GM13977 (cell line): ENCODE measurements around the gene DNAH2.

ENCODE experiments used
- DNase-seq: peaks from one replicate; pipeline ENCODE4 v3.0.0; 2012; ENCODE audit warnings: low spot score
- CTCF ChIP-seq: IDR thresholded peaks from 2 replicates; pipeline ENCODE4 v1.5.1; 2012; ENCODE audit warnings: mild to moderate bottlenecking, control low read depth; ENCODE audit not compliant: insufficient read depth; ENCODE audit errors: extremely low read depth, missing control alignments
- in situ Hi-C: fragments of 300-500 bp; cut with MboI; formaldehyde crosslinking; loops from one replicate; pipeline ENCODE4 v1.12.0; 2022; ENCODE audit warnings: low sequenced_read_pairs, low pct_unique_long_range_greater_than_20kb, mixed read lengths, inconsistent platforms; ENCODE audit not compliant: unreplicated experiment

The DNAH2 gene

DNA sequence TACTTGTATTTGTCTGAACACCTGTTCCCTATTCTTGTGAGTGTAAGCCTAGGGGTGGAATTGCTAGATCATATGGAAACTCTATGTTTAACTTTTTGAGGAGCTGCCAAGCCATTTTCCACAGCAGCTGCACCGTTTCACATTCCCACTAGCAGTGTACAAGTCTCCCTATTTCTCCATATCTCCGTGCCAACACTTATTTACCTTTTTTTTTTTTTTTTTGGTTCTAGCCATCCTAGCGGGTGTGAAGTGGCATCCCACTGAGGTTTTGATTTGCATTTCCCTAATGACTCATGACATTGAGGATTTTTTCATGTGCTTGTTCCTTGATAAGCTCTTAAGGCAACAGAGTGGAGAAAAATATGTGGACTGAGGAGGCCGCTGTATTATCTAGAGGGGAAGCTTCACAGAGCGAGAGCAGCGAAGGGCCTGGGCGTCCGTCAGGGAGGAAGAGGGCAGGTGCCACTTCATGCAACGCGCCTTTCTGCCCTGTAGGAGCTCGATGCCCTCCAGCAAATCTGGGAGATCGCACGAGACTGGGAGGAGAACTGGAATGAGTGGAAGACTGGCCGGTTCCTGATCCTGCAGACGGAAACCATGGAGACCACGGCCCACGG is 50.0 kb downstream of the DNAH2 start:
- no peak for TF ChIP-seq CTCF
- in situ Hi-C loops: no loop called here
- DNase-seq: no peak

DNA sequence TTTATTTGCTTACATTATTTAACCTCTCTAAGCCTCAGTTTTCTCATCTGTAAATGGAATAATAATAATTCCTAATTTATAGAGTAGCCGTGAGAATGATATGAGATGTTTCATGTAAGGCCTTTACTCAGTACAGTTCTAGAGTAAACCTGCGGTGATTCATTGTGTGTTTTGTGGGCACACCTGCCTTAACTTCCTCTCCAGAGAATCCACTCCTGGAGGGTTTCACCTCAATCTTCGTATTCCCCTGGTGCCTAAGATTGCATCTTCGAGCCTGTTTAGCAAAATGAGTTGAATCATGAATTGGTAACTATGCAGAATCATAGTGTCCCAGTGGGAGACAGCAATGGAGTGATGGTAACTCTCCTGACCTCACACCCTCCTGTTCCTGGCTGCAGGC is 52.3 kb downstream of the DNAH2 start:
- no peak for DNase-seq
- in situ Hi-C loops: no loop called here

GRCh38 chr17:7774055-7774521 is 56.5 kb downstream of the DNAH2 start:
- in situ Hi-C loops: no loop called here
- TF ChIP-seq CTCF: no peak

More for the DNA sequence above, 52.3 kb downstream of the DNAH2 start:
- no peak for TF ChIP-seq CTCF

GRCh38 chr17:7775051-7775450 is 57.5 kb downstream of the DNAH2 start:
- in situ Hi-C loops: no loop called here
- no peak for DNase-seq
- no peak for TF ChIP-seq CTCF

More at GRCh38 chr17:7774055-7774521, 56.5 kb downstream of the DNAH2 start:
- no peak for DNase-seq

- DNase-seq: no peak
- no peak for TF ChIP-seq CTCF
- in situ Hi-C loops: no loop called here
These were observed 59.5 kb downstream of the DNAH2 start for GRCh38 chr17:7777017-7777416.

DNA sequence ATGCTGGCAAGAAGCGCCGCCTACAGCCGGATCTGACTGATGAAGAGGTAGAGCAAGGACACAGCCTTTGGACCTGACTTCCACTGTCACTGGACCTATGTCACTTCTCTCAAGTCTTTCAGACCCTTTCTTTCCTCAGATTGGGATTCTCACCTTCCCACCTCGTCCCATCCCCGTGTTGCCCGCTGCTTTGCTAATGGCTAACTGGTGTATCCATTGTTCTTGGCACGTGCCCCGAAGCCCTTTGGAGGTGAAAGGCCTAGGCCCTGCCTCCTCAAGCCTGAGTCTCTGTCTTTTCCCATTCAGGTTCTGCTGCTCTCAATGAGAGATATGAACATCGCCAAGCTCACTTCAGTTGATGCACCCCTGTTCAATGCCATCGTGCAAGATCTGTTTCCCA is 63.2 kb downstream of the DNAH2 start:
- no peak for TF ChIP-seq CTCF
- no peak for DNase-seq
- in situ Hi-C loops: no loop called here

GRCh38 chr17:7781429-7781828 is 63.9 kb downstream of the DNAH2 start:
- peak; percentile 76 for DNase-seq
- TF ChIP-seq CTCF: no peak
- in situ Hi-C loops: no loop called here
